Nephron (organoid): ENCODE data around the gene ASB8.

Experiments used
- H3K27ac Mint-ChIP-seq, 3 experiments: 2 replicates each; pipeline ENCODE4 v1.8.0; 2020; ENCODE audit warnings: mixed read lengths in 3 of 3, mild to moderate bottlenecking in 2 of 3, moderate library complexity in 1 of 3
- H3K27me3 Mint-ChIP-seq: 2 replicates; pipeline ENCODE4 v1.8.0; 2021; ENCODE audit warnings: low read depth, mild to moderate bottlenecking, moderate library complexity, mixed read lengths
- H3K36me3 Mint-ChIP-seq: 2 replicates; pipeline ENCODE4 v1.8.0; 2020; ENCODE audit warnings: low read depth, mixed read lengths
- H3K4me1 Mint-ChIP-seq: 2 replicates; pipeline ENCODE4 v1.8.0; 2020; ENCODE audit warnings: mixed read lengths
- H3K4me3 Mint-ChIP-seq, 3 experiments: 2 replicates each; pipeline ENCODE4 v1.8.0; 2020; ENCODE audit warnings: mild to moderate bottlenecking in 3 of 3, mixed read lengths in 3 of 3, moderate library complexity in 2 of 3
- H3K9me3 Mint-ChIP-seq: 2 replicates; pipeline ENCODE4 v1.8.0; 2020; ENCODE audit warnings: mixed read lengths
- TF ChIP-seq, protein P1 (sequence below), 3 experiments: fragments of 200-600 bp; sonication (generic); IDR thresholded peaks; one replicate each; pipeline ENCODE4 v1.5.0; 2021; ENCODE audit warnings: antibody characterized with exemption in 3 of 3; ENCODE audit not compliant: unreplicated experiment in 3 of 3

The ASB8 gene

DNA sequence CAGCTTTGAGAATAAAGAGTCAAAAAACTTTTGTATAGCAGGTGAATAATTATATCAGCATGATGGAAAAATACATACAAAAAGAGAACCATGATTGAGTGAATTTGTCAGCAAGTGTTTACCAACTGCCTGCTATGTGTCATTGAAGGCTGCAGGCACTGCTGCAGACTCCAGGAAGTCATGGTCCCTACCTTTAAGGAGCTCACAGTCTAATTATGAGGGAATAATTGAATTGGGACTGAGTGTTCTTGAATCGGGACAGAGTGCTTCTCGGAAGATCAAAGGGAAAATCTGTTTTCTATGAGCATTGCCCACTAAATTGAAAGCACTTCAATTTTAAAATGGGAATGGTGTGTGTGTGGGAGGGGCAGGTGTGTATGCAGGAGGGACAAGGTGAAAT lies 36.3 kb upstream of the ASB8 start:
- H3K9me3 Mint-ChIP-seq: no peaks in the 10 kb centered on the region
- H3K27ac Mint-ChIP-seq: peak overlapping the region in 1 of 3 experiments; percentile 51
- TF ChIP-seq, protein P1, sequence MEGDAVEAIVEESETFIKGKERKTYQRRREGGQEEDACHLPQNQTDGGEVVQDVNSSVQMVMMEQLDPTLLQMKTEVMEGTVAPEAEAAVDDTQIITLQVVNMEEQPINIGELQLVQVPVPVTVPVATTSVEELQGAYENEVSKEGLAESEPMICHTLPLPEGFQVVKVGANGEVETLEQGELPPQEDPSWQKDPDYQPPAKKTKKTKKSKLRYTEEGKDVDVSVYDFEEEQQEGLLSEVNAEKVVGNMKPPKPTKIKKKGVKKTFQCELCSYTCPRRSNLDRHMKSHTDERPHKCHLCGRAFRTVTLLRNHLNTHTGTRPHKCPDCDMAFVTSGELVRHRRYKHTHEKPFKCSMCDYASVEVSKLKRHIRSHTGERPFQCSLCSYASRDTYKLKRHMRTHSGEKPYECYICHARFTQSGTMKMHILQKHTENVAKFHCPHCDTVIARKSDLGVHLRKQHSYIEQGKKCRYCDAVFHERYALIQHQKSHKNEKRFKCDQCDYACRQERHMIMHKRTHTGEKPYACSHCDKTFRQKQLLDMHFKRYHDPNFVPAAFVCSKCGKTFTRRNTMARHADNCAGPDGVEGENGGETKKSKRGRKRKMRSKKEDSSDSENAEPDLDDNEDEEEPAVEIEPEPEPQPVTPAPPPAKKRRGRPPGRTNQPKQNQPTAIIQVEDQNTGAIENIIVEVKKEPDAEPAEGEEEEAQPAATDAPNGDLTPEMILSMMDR (IDR thresholded peaks at IDR 0.05; ENCODE audit: unreplicated experiment in 3 of 3): no peak
- peaks cover 36% of the 10 kb centered on the region for H3K4me1 Mint-ChIP-seq
- no peaks in the 10 kb centered on the region for H3K36me3 Mint-ChIP-seq
- no peak overlapping the region for H3K4me3 Mint-ChIP-seq
- no peaks in the 10 kb centered on the region for H3K27me3 Mint-ChIP-seq

DNA sequence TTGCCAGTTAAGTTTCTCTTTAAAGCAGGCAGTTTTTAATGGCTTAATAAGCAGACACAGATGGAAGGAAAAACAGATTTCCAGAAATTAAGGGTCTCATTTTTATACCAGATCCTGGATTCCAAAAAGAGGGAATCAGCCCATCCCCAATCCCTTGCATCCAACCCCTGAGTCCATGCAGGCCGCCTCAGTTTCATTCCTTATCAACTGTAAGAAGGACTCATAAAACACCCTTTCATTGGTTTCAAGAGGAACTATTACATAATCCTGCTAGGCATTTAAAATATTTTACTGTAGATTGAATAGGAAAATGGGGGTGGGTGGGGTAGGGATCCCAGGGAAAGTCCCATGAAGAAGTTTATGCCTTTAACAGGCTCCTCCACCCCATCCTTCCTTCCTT lies 35.5 kb upstream of the ASB8 start:
- Mint-ChIP-seq H3K4me1 (peaks cover 36% of the 10 kb centered on the region), H3K9me3 (no peaks in the 10 kb centered on the region), H3K27ac (no peak overlapping the region), H3K27me3 (peaks cover 7% of the 10 kb centered on the region), H3K4me3 (no peak overlapping the region), H3K36me3 (no peaks in the 10 kb centered on the region)
- TF ChIP-seq, protein P1 (IDR thresholded peaks at IDR 0.05; ENCODE audit: unreplicated experiment in 3 of 3): no peak

DNA sequence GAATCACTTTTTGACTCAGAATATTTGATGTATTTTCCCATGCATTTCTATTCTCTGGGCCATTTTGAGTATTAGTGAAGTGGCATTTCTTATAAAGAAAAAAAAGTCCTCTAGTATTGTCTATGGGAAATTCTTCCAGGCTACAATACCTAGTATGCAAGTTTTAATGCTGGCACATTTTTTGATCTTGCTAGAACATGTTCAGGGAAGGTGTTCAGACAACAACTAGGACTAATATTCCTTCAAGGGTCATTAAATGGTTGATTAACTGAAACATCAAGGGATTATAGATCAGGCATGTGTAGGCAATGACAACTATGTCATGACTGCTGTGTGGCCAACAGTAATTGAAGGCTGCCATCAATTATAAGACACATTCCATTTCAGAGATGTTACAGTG lies 33.8 kb upstream of the ASB8 start:
- H3K27ac Mint-ChIP-seq: no peak overlapping the region
- TF ChIP-seq, protein P1 (IDR thresholded peaks at IDR 0.05; ENCODE audit: unreplicated experiment in 3 of 3): no peak

DNA sequence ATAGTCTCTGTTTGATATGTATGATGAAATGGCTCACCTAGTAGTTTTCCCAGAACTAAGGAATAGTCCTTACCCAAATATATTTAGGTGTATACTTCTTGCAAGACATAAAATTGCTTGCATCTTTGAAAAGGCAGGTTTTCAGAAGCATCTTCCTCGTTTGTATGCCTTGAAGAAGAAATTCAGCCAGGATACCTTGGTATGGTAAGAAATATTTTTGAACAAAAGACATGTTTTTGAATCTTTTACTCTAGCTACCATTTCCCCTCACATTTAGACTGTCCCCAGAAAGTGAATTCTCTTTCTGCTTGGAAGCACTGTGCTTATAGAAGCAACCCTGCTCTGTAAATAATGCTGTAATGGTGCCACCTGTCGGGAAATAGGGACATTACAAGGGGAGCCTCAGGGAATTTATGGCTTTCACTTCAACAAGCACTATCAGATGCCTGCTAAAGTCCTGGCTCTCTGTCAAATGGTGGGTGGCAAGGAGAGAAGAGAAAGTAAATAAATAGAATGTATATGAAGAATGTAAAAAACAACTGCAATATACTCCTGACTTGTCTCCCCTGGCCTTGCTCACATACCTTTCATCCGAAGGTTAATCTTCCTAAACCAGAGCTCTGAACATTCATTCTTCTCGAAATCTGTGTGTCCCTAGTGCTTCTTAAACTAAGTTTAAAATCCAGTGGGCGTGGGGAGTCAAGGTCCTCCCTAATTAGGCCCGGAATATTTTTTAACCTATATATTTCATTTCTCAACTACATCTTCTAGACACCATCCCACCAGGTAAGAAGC lies 32.2 kb upstream of the ASB8 start:
- TF ChIP-seq, protein P1 (IDR thresholded peaks at IDR 0.05; ENCODE audit: unreplicated experiment in 3 of 3): peak; percentile 85 to 92 (median 89)
- H3K27me3 Mint-ChIP-seq: peaks cover 27% of the 10 kb centered on the region
- no peak overlapping the region for H3K4me3 Mint-ChIP-seq
- H3K36me3 Mint-ChIP-seq: no peaks in the 10 kb centered on the region
- peak overlapping the region in 1 of 3 experiments; percentile 24 for H3K27ac Mint-ChIP-seq
- no peaks in the 10 kb centered on the region for H3K9me3 Mint-ChIP-seq
- H3K4me1 Mint-ChIP-seq: peaks cover 34% of the 10 kb centered on the region

More for the DNA sequence above, 33.8 kb upstream of the ASB8 start:
- peaks cover 32% of the 10 kb centered on the region for H3K4me1 Mint-ChIP-seq
- H3K36me3 Mint-ChIP-seq: no peaks in the 10 kb centered on the region
- peaks cover 11% of the 10 kb centered on the region for H3K27me3 Mint-ChIP-seq
- H3K4me3 Mint-ChIP-seq: no peak overlapping the region
- H3K9me3 Mint-ChIP-seq: no peaks in the 10 kb centered on the region

DNA sequence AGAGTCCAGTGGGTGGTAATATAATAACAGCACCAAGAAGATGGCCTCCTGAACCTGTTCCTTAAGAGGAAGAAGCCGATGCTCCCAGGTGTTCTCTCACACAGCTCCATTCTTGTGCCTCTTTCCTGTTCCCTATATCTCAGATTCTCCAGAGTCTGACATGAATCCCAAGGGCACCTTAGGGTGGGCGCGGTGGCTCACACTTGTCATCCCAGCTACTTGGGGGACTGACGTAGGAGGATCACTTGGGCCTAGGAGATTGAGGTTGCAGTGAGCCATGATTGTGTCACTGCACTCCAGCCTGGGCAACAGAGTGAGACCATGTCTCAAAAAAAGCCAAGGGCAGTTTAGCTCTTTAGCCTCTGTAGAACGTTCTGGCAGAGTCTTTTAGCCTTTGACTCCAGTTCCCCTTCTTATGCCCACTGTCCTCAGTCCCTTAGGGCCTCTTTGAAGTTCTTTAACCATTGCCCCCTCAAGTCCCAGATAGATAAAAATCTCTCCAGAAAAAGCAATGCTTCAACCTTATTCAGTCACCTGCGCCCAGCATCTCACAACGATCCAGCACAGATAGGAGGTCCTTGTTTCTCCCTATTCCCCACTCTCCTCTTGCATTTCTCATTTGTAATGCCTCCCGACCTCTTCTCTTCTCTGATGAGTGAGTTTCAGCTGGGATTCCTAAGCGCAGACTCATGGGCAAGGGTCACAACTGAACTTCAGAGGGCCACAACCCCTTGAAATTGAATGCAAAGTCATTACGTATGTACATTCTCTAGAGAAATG lies 30.8 kb upstream of the ASB8 start:
- peak overlapping the region in 1 of 3 experiments; percentile 5 for H3K27ac Mint-ChIP-seq
- no peaks in the 10 kb centered on the region for H3K9me3 Mint-ChIP-seq
- TF ChIP-seq, protein P1 (IDR thresholded peaks at IDR 0.05; ENCODE audit: unreplicated experiment in 3 of 3): no peak
- no peaks in the 10 kb centered on the region for H3K36me3 Mint-ChIP-seq
- no peak overlapping the region for H3K4me3 Mint-ChIP-seq
- H3K27me3 Mint-ChIP-seq: peaks cover 38% of the 10 kb centered on the region
- peaks cover 30% of the 10 kb centered on the region for H3K4me1 Mint-ChIP-seq
